Activated CD4-positive, alpha-beta memory T cell treated with anti-CD3 and anti-CD28 coated beads for 36 hours (primary cell): Measurements from ENCODE around the gene NBDY. TPM values are rescaled to one million over a fixed set of nuclear protein-coding genes. Genes with fewer than 3 reads are reported as not detected.

Experiments
- CTCF ChIA-PET: fragments of 350-600 bp; sonication (Branson Sonifier 250); formaldehyde crosslinking; loops from one replicate; lab custom pipeline; 2021; ENCODE audit warnings: antibody characterized with exemption, inconsistent platforms; lab: Charles Lee
- POLR2A ChIA-PET: fragments of 350-600 bp; sonication (Branson Sonifier 250); formaldehyde crosslinking; loops from one replicate; lab custom pipeline; 2021; ENCODE audit warnings: antibody characterized with exemption; lab: Charles Lee
- DNase-seq: peaks from one replicate; pipeline ENCODE4 v3.0.0-alpha.2; 2020
- H3K27ac Mint-ChIP-seq: one replicate; pipeline ENCODE4 v1.8.0; 2021; ENCODE audit warnings: mixed read lengths
- H3K27me3 Mint-ChIP-seq: one replicate; pipeline ENCODE4 v1.8.0; 2021; ENCODE audit warnings: mixed read lengths
- H3K36me3 Mint-ChIP-seq: one replicate; pipeline ENCODE4 v1.8.0; 2021; ENCODE audit warnings: mixed read lengths
- H3K4me1 Mint-ChIP-seq: one replicate; pipeline ENCODE4 v1.8.0; 2021; ENCODE audit warnings: low read depth, mixed read lengths
- H3K4me3 Mint-ChIP-seq: one replicate; pipeline ENCODE4 v1.8.0; 2021; ENCODE audit warnings: mild to moderate bottlenecking, mixed read lengths
- H3K9me3 Mint-ChIP-seq: one replicate; pipeline ENCODE4 v1.8.0; 2021; ENCODE audit warnings: mixed read lengths
- intact Hi-C: fragments of 100-400 bp; cut with micrococcal nuclease; formaldehyde crosslinking; loops from one replicate; pipeline ENCODE4 v1.15.1; 2023
- total RNA-seq, 2 experiments: library from RNA; stranded (reverse); gene quantifications; one replicate each; pipeline ENCODE4 v1.2.3, GENCODE V29; 2021

Gene NBDY
- total RNA-seq, 2 experiments from 2014 or later, result 45.1 to 50.0 TPM

- ChIA-PET CTCF (no interaction called here), POLR2A (no interaction called here)
- peaks cover 42% of the 10 kb centered on the region for H3K4me1 Mint-ChIP-seq
Observed at GRCh38 chrX:56812515-56813105, 83.6 kb downstream of the NBDY start.

DNA sequence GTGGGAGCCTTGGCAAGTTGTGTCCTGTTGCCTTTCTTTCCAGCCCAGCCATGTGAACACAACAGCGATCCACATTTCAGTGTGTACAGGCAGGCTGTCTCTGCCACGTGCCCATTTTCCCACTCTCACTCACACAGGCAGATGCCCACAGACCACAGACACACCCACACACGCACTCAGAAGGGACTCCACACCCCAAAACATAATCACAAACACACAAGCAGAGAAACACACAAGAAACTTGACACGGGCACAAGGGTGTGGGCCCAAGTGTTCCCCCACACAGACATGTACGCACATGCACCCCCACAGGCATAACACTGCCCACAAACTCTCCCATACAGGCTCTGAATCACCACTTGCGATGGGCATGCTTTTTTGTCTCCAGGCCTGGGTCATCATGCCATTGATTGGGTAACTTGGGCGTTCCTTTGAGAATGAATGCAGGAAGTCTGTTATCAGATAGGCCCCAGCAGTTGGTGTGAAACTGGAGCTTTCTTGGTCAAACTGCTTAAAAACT, 84.3 kb downstream of the NBDY start:
- H3K36me3 Mint-ChIP-seq, result peaks cover 6% of the 10 kb centered on the region
- intact Hi-C loops, result loop anchor here (5.0 kb wide), 2 partner anchors 246 to 474 kb away; partner anchors contain the start of gene FAAH2
- ChIA-PET CTCF (no interaction called here), POLR2A (no interaction called here)
- peak; percentile 69 for DNase-seq
- peak overlapping the region; percentile 93 for H3K27ac Mint-ChIP-seq
- H3K9me3 Mint-ChIP-seq, result no peaks in the 10 kb centered on the region
- H3K27me3 Mint-ChIP-seq, result no peaks in the 10 kb centered on the region
- peak overlapping the region; percentile 68 for H3K4me3 Mint-ChIP-seq
- H3K4me1 Mint-ChIP-seq, result peaks cover 42% of the 10 kb centered on the region

More at GRCh38 chrX:56812515-56813105, 83.6 kb downstream of the NBDY start:
- peak; percentile 44 for DNase-seq
- Mint-ChIP-seq H3K4me3 (peak overlapping the region; percentile 65), H3K27me3 (no peaks in the 10 kb centered on the region), H3K27ac (peak overlapping the region; percentile 93), H3K36me3 (peaks cover 6% of the 10 kb centered on the region), H3K9me3 (no peaks in the 10 kb centered on the region)
- intact Hi-C loops, result loop anchor here (1.0 to 5.0 kb wide), 3 partner anchors 11 to 475 kb away; partner anchors contain the start of gene FAAH2

- Mint-ChIP-seq H3K27ac (no peak overlapping the region), H3K9me3 (no peaks in the 10 kb centered on the region), H3K36me3 (peaks cover 6% of the 10 kb centered on the region), H3K4me3 (no peak overlapping the region), H3K4me1 (peaks cover 26% of the 10 kb centered on the region), H3K27me3 (no peaks in the 10 kb centered on the region)
- intact Hi-C loops, result no loop called here
- ChIA-PET CTCF (no interaction called here), POLR2A (no interaction called here)
- DNase-seq, result no peak
Observed at GRCh38 chrX:56817179-56817578, 88.1 kb downstream of the NBDY start.

DNA sequence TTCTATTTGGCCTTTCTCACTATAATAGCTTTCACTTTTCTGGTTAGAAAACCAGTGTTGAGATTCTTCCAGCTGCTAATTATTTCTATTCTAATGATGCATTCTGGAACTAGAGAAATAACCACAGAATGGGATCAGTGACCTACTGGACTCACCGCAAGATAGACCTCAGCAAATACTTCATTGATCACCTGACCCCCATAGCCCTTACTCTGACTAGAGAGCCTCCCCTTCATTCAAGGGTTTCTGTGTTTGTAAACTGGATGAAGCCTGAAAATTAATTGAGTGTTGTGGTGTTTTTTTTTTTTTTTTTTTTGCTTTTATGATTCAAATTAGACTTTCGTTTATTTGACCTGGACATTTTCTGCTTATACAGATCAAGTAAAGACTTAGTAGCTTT, 97.0 kb downstream of the NBDY start:
- H3K27me3 Mint-ChIP-seq, result no peaks in the 10 kb centered on the region
- H3K4me3 Mint-ChIP-seq, result no peak overlapping the region
- H3K9me3 Mint-ChIP-seq, result no peaks in the 10 kb centered on the region
- H3K27ac Mint-ChIP-seq, result no peak overlapping the region
- POLR2A ChIA-PET, result no interaction called here
- no peak for DNase-seq
- H3K4me1 Mint-ChIP-seq, result no peaks in the 10 kb centered on the region
- intact Hi-C loops, result no loop called here
- H3K36me3 Mint-ChIP-seq, result no peaks in the 10 kb centered on the region
- CTCF ChIA-PET, result no interaction called here

GRCh38 chrX:56833626-56834025, 104.6 kb downstream of the NBDY start:
- intact Hi-C loops, result no loop called here
- no peaks in the 10 kb centered on the region for H3K4me1 Mint-ChIP-seq
- DNase-seq, result no peak
- ChIA-PET POLR2A (no interaction called here), CTCF (no interaction called here)
- no peak overlapping the region for H3K27ac Mint-ChIP-seq
- H3K4me3 Mint-ChIP-seq, result no peak overlapping the region
- no peaks in the 10 kb centered on the region for H3K36me3 Mint-ChIP-seq
- no peaks in the 10 kb centered on the region for H3K27me3 Mint-ChIP-seq
- peaks cover 2% of the 10 kb centered on the region for H3K9me3 Mint-ChIP-seq

DNA sequence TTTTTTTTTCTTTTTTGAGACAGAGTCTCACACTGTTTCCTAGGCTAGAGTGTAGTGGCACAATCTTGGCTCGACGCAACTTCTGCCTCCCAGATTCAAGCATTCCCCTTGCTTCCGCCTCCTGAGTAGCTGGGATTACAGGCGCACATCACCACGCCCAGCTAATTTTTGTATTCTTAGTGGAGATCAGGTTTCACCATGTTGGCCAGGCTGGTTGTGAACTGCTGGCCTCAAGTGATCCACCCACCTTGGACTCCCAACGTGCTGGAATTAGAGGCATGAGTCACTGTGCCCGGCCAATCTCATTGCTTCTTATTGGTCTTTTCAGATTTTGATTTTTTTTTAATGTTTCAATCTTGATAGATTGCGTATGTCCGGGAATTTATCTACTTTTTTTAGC, 124.4 kb downstream of the NBDY start:
- Mint-ChIP-seq H3K36me3 (no peaks in the 10 kb centered on the region), H3K27me3 (no peaks in the 10 kb centered on the region), H3K4me3 (no peak overlapping the region), H3K4me1 (no peaks in the 10 kb centered on the region), H3K27ac (no peak overlapping the region), H3K9me3 (no peaks in the 10 kb centered on the region)
- ChIA-PET POLR2A (no interaction called here), CTCF (no interaction called here)
- DNase-seq, result no peak
- intact Hi-C loops, result no loop called here

GRCh38 chrX:56857042-56857441, 128.0 kb downstream of the NBDY start:
- POLR2A ChIA-PET, result no interaction called here
- H3K27me3 Mint-ChIP-seq, result no peaks in the 10 kb centered on the region
- no peak overlapping the region for H3K4me3 Mint-ChIP-seq
- H3K36me3 Mint-ChIP-seq, result no peaks in the 10 kb centered on the region
- no peak overlapping the region for H3K27ac Mint-ChIP-seq
- intact Hi-C loops, result no loop called here
- H3K9me3 Mint-ChIP-seq, result no peaks in the 10 kb centered on the region
- no peaks in the 10 kb centered on the region for H3K4me1 Mint-ChIP-seq
- CTCF ChIA-PET, result no interaction called here
- DNase-seq, result no peak

- Mint-ChIP-seq H3K27me3 (no peaks in the 10 kb centered on the region), H3K36me3 (no peaks in the 10 kb centered on the region), H3K9me3 (no peaks in the 10 kb centered on the region), H3K4me1 (no peaks in the 10 kb centered on the region), H3K27ac (no peak overlapping the region), H3K4me3 (no peak overlapping the region)
- ChIA-PET CTCF (no interaction called here), POLR2A (no interaction called here)
- no peak for DNase-seq
- intact Hi-C loops, result no loop called here
Observed at GRCh38 chrX:56860888-56861287, 131.8 kb downstream of the NBDY start.

Other genes with a start within 250 kb of the NBDY start
- gene UBQLN2, start 165.6 kb upstream of the NBDY start, total RNA-seq, result 10 to 100 TPM; 52.0 to 52.2 TPM